Measurements from ENCODE around the gene PIK3R3.
"Not testable (repeated sequence)": the region's sequence is repeated elsewhere in the genome, so short reads cannot be mapped to it uniquely, and the experiment has no call there.

PIK3R3 gene

GRCh38 chr1:46099215-46099614 is 33.2 kb downstream of the PIK3R3 start:
- no peak for DNase-seq

GRCh38 chr1:46098027-46098712 is 34.3 kb downstream of the PIK3R3 start:
- DNase-seq = no peak

DNA sequence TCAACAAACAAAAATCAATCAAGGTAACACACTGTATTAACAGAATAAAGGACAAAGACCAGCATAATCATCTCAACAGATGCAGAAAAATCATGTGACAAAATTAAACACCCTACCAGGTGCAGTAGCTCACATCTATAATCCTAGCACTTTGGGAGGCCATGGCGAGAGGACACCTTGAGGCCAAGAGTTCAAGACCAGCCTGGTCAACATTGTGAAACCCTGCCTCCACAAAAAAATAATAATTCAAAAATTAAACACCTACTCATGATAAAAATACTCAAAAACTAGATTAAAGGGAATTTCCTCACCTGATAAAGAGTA is 35.3 kb downstream of the PIK3R3 start:
- DNase-seq = no peak

DNA sequence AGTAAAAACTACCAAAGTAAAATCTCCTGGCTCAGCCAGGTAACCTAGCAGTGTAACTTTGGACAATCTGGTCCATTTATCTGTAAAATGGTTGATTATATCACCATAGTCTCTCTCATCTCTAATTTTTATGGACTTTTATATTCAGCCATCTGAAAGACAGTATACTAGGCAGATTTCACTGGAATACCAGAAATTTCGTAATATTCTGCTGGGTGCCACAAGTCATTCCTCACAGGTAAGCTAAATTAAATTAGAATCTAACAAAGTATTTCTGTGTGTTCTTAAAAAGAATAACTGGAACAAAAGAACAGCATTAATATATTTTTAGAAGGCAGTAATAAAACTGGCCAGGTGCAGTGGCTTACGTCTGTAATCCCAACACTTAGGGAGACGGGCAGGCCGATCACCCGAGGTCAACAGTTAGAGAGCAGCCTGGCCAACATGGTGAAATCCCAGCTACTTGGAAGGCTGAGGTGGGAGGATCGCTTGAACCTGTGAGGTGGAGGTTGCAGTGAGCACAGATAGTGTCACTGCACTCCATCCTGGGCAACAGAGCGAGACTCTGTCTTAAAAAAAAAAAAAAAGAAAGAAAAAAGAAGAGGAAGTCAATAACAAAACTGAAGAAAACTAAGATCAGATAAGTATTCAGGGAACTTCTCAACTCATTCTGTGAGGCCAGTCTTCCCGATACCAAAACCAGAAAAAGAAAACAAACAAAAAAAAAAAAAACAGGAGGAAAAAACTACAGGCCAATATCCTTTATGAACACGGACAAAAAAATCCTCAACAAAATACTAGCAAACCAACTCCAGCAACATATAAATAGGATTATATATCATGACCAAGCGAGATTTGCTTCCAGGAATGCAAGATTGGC is 35.9 kb downstream of the PIK3R3 start:
- DNase-seq = no peak

- not testable (repeated sequence) for DNase-seq
Observed at GRCh38 chr1:46095110-46095509, 37.3 kb downstream of the PIK3R3 start.

GRCh38 chr1:46094471-46095005 is 37.9 kb downstream of the PIK3R3 start:
- no peak for DNase-seq

- DNase-seq = not testable (repeated sequence)
Observed at GRCh38 chr1:46093832-46094231, 38.6 kb downstream of the PIK3R3 start.

DNA sequence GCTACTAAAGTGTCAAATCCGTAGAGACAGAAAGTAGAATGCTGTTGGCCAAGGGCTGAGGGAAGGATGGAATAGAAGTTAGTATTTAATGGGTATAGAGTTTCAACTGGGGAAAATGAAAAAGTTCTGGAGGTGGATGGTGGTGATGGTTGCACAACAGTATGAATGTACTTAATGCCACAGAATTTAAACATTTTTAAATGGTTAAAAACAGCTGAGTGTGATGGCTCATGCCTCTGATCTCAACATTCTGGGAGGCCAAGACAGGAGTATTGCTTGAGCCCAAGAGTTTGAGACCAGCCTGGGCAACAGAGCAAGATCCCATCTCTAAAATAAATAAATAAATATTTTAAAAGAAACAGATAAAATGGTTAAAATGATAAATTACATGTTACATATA is 44.5 kb downstream of the PIK3R3 start:
- DNase-seq = no peak

DNA sequence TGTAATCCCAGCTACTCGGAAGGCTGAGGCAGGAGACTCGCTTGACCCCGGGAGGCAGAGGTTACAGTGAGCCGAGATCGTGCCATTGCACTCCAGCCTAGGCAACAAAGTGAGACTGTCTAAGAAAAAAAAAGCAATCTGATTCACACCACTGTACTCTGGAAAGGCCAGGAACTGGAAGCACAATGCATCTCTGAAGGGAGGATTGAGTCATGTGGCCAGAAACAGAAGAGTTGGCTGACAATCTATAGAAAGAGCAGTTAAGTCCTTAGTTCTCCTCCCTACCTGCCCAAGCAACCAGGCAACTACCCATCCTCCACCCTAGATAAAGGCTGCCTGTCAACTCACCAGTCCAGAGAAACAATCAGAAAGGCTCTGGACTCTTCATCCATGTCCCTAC is 45.9 kb downstream of the PIK3R3 start:
- DNase-seq = no peak

DNA sequence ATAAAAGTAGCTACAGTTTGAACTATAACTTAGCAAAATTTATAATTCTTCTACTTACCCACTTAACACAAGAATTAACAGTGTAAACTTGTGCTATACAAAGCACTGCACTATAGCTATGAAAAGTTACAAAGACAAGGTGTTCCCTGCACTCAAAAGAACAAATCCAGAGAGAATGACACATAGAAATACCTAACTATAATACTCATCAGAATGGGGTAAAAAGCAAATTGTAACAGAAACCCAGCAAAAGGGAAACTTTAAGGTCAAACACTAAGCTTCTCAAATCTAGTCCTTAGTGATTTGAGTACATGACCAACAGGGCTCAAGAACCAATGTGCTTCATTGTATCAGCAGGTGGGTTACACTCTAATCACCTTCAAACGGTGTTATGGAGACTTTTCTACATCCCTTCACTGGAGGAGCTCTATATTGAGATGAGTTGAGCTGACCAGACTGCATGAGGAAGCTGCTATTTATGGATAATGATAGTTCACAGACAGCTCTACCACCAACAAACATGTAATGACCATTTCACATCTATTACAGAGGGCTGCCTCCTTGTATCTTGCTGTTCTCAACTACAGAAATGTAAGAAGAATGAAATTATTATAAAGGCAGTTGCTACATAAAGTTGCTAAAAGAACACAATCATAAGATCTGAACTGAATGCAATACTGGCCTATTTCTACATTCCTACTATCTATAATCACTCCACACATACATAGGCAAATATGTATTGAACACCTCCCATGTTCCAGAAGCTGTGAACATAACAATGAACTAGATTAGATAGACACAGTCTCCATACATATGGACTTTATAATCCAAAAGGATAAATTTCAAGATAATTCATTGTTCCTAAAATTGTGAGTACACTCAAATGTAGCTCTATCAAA is 47.6 kb downstream of the PIK3R3 start:
- DNase-seq = no peak

DNA sequence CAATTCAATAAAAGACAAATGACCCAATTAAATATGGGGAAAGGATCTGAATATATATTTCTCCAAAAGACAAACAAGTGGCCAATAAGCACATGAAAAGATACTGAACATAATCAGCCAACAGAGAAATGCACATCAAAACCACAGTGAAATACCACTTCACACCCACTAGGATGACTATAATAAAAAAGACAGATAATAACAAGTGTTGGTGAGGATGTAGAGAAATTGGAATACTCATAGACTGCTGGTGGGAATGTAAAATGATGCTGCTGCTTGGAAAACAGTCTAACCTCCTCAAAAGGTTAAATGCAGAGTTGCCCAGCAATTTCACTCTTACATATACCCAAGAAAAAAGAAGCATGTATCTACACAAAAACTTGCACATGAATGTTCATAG is 48.9 kb downstream of the PIK3R3 start:
- no peak for DNase-seq

DNA sequence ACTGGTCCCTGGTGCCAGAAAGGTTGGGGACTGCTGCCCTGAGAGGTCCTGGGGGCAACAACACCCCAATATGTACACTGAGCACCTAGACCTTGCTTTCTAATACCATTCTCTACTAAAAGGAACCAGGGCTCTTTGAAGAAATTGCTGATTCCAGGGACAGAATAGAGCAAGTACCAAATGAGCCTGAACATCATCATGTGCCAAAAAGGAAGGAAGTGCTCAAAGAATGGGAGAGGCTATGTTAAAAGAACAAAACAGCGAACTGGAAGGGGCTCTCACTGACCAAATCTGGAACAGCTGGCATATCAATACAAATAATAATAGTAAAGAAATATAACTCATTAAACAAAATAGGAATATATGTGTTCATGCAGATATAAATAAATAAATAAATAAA is 50.8 kb downstream of the PIK3R3 start:
- DNase-seq = no peak

DNA sequence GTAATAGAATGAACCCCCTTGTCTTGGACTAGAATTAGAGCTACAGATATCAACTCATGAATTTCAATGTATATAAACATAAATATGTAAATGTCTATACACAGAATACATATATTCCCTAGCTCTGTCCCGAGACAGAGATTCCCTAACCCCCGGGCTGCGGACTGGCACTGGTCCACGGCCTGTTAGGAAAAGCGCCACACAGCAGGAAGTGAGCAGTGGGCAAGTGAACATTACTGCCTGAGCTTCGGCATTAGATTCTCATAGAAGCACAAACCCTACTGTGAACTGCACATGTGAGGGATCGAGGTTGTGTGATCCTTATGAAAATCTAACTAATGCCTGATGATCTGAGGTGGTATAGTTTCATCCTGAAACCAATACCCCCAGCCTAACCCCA is 51.2 kb downstream of the PIK3R3 start:
- no peak for DNase-seq

GRCh38 chr1:46080257-46080656 is 52.2 kb downstream of the PIK3R3 start:
- DNase-seq = no peak

- DNase-seq = no peak
Observed at GRCh38 chr1:46077644-46078043, 54.8 kb downstream of the PIK3R3 start.

DNA sequence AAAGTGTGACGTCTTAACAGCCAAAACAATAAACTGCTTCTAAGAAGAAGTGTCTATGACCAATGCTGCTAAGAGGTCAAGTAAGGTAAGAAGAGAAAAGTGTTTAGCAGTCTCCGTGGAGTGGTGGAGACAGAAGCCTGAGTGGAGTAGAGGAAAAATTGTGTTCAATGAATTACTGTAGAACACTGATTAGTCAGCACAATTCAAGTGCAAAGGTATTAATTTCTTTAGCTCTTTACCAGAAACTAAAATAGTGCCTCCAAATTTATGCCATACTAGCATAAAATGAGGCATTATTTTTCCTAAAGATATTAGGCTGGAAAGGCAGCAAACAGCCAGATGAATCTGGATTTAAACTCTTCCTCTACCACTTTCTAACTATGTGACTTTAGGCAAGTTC is 56.1 kb downstream of the PIK3R3 start:
- DNase-seq = no peak

DNA sequence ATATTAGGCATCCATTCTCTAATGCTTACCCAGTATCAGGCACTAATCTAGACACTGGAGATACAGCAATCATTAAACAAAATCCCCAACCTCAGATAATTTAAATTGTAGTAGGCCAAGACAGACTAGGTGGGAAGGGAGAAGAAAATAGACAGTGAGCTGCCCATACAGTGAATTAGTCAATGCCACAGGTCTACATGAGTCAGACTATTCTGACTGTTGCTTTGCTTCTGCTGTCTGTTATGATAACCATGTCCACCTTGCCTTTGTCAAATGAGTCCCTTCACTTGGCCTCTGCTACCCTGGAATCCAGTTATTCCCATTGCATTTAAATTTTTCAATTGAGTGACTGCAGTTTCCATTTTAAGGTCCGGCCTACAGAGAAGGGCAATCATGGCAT is 59.5 kb downstream of the PIK3R3 start:
- no peak for DNase-seq

DNA sequence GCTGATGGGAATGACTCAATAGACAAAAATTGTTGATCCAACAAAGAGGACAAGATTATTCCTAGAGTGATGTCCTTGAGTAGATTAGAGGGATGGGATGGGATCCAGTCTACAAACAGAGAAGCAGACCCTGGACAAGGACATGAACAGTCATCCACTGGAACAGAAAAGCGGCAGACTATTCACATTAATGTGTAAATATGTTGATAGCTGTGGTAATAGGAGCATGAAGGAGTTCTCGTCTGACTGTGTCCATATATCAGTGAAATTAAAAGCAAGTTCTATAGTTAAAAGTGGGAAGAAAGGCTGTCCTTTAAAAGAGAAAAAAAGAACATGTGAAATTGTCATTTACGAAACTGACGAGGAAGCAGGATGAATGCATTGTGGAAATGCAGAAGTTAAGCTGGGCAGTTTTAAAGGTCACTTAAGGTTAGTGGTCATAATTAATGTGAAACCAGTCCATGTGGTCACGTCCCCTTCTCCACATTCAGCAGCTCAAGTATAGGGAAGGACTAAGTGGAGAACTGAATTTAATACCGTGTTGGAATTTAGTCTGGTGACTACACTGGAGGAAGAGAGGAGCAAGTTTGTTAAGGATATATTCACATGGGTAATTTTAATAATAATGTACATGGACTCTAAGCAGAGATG is 62.1 kb downstream of the PIK3R3 start:
- DNase-seq = no peak

GRCh38 chr1:46068525-46068924 is 63.9 kb downstream of the PIK3R3 start:
- DNase-seq = no peak

GRCh38 chr1:46067652-46068051 is 64.8 kb downstream of the PIK3R3 start:
- DNase-seq = no peak

- DNase-seq = no peak
Observed at GRCh38 chr1:46065405-46065804, 67.0 kb downstream of the PIK3R3 start.

GRCh38 chr1:46064708-46065107 is 67.7 kb downstream of the PIK3R3 start:
- DNase-seq = no peak
